Stimulated activated CD4-positive, alpha-beta T cell treated with anti-CD3 and anti-CD28 coated beads, Interleukin-12 subunit alpha, Interleukin-12 subunit beta, amount 100 ng/mL, for 24 hours (primary cell): ENCODE results near the gene MICAL2.

ENCODE experiments used
- DNase-seq, 2 experiments: peaks; one replicate each; pipeline ENCODE4 v3.0.0-alpha.2; 2020; ENCODE audit warnings: low read depth in 2 of 2

MICAL2 gene

GRCh38 chr11:12229450-12230229, 119.2 kb downstream of the MICAL2 start:
- no peak for DNase-seq

- DNase-seq = no peak
Observed at GRCh38 chr11:12232160-12232559, 121.8 kb downstream of the MICAL2 start.

- no peak for DNase-seq
Observed at GRCh38 chr11:12232817-12233601, 122.6 kb downstream of the MICAL2 start.

- no peak for DNase-seq
Observed at GRCh38 chr11:12233602-12233925, 123.2 kb downstream of the MICAL2 start.

GRCh38 chr11:12234221-12234620, 123.8 kb downstream of the MICAL2 start:
- DNase-seq = no peak

GRCh38 chr11:12235080-12235479, 124.7 kb downstream of the MICAL2 start:
- DNase-seq = no peak

GRCh38 chr11:12235553-12235946, 125.2 kb downstream of the MICAL2 start:
- no peak for DNase-seq

- DNase-seq = peak in 1 of 2 experiments; percentile 41
Observed at GRCh38 chr11:12235947-12236743, 125.8 kb downstream of the MICAL2 start.

- DNase-seq = no peak
Observed at GRCh38 chr11:12236744-12237101, 126.3 kb downstream of the MICAL2 start.

- DNase-seq = no peak
Observed at GRCh38 chr11:12237381-12237784, 127.0 kb downstream of the MICAL2 start.

GRCh38 chr11:12238420-12238819, 128.0 kb downstream of the MICAL2 start:
- DNase-seq = no peak

- no peak for DNase-seq
Observed at GRCh38 chr11:12239396-12239795, 129.0 kb downstream of the MICAL2 start.

GRCh38 chr11:12239804-12240371, 129.5 kb downstream of the MICAL2 start:
- no peak for DNase-seq

- DNase-seq = no peak
Observed at GRCh38 chr11:12240677-12241076, 130.3 kb downstream of the MICAL2 start.

GRCh38 chr11:12241401-12241800, 131.0 kb downstream of the MICAL2 start:
- no peak for DNase-seq

GRCh38 chr11:12241971-12242672, 131.7 kb downstream of the MICAL2 start:
- no peak for DNase-seq

GRCh38 chr11:12242966-12243365, 132.6 kb downstream of the MICAL2 start:
- no peak for DNase-seq

- DNase-seq = no peak
Observed at GRCh38 chr11:12243486-12243885, 133.1 kb downstream of the MICAL2 start.

- no peak for DNase-seq
Observed at GRCh38 chr11:12243911-12244550, 133.6 kb downstream of the MICAL2 start.

GRCh38 chr11:12245091-12245490, 134.7 kb downstream of the MICAL2 start:
- DNase-seq = no peak

GRCh38 chr11:12245549-12246016, 135.2 kb downstream of the MICAL2 start:
- no peak for DNase-seq
